Stimulated activated CD4-positive, alpha-beta T cell treated with anti-CD3 and anti-CD28 coated beads, Interleukin-4, amount 100 ng/mL, for 4 hours (primary cell): ENCODE measurements around the gene FUBP1.
A peak's percentile ranks its signal among the peaks of the same experiment; 100 is the strongest.
"Not testable (repeated sequence)": the region's sequence is repeated elsewhere in the genome, so short reads cannot be mapped to it uniquely, and the experiment has no call there.

Experiments
- DNase-seq, 2 experiments: peaks; one replicate each; pipeline ENCODE4 v3.0.0-alpha.2; 2020

Gene FUBP1

GRCh38 chr1:77978969-77979876, at the start of gene FUBP1:
Gene FUBP1 (minus strand): TSS chr1:77979072. CDS start chr1:77979004, 68 bp downstream.
- peak; percentile 86 to 96 for DNase-seq

- DNase-seq = not testable (repeated sequence)
These were observed 42.3 kb upstream of the FUBP1 start for GRCh38 chr1:78021134-78021533.

- no peak for DNase-seq
These were observed 40.2 kb upstream of the FUBP1 start for GRCh38 chr1:78019024-78019423.

GRCh38 chr1:78015148-78015547, 36.3 kb upstream of the FUBP1 start:
- DNase-seq = no peak

- DNase-seq = no peak
These were observed 32.2 kb upstream of the FUBP1 start for GRCh38 chr1:78011050-78011449.

- DNase-seq = no peak
These were observed 31.0 kb upstream of the FUBP1 start for GRCh38 chr1:78009836-78010235.

- DNase-seq = no peak
These were observed 30.4 kb upstream of the FUBP1 start for GRCh38 chr1:78009276-78009675.

- no peak for DNase-seq
These were observed 28.9 kb upstream of the FUBP1 start for GRCh38 chr1:78007677-78008341.

GRCh38 chr1:78006521-78006920, 27.6 kb upstream of the FUBP1 start:
- no peak for DNase-seq

GRCh38 chr1:78005755-78006154, 26.9 kb upstream of the FUBP1 start:
- DNase-seq = no peak

- DNase-seq = no peak
These were observed 26.5 kb upstream of the FUBP1 start for GRCh38 chr1:78005448-78005722.

- DNase-seq = peak; percentile 12 to 62
These were observed 26.0 kb upstream of the FUBP1 start, which contains the start of gene DNAJB4 for GRCh38 chr1:78004719-78005447. Gene DNAJB4 (plus strand): TSS chr1:78004939. CDS start chr1:78005111, 172 bp downstream.

GRCh38 chr1:78003882-78004718, 25.2 kb upstream of the FUBP1 start:
- peak; percentile 8 to 12 for DNase-seq

- no peak for DNase-seq
These were observed 24.3 kb upstream of the FUBP1 start for GRCh38 chr1:78003070-78003746.

- DNase-seq = not testable (repeated sequence)
These were observed 21.7 kb upstream of the FUBP1 start for GRCh38 chr1:78000536-78000935.

GRCh38 chr1:77996734-77997133, 17.9 kb upstream of the FUBP1 start:
- no peak for DNase-seq

GRCh38 chr1:77994117-77994705, 15.3 kb upstream of the FUBP1 start:
- DNase-seq = no peak

GRCh38 chr1:77991638-77992037, 12.8 kb upstream of the FUBP1 start:
- DNase-seq = no peak

- no peak for DNase-seq
These were observed 11.8 kb upstream of the FUBP1 start for GRCh38 chr1:77990629-77991204.

- DNase-seq = no peak
These were observed 10.9 kb upstream of the FUBP1 start for GRCh38 chr1:77989744-77990143.

GRCh38 chr1:77987919-77988318, 9.0 kb upstream of the FUBP1 start:
- DNase-seq = no peak
